GM18499 (cell line): ENCODE data around the gene FHIP1A.
A peak's percentile ranks its signal among the peaks of the same experiment; 100 is the strongest.
"Not testable (repeated sequence)": the region's sequence is repeated elsewhere in the genome, so short reads cannot be mapped to it uniquely, and the experiment has no call there.

Experiments used
- ATAC-seq: cut with Tn5 transposase; IDR thresholded peaks from one replicate; pipeline ENCODE4 v1.9.1; 2021; ENCODE audit warnings: moderate number of reproducible peaks; ENCODE audit not compliant: insufficient read depth, unreplicated experiment

The FHIP1A gene

GRCh38 chr4:151408630-151409469 lies at the start of gene FHIP1A:
Gene FHIP1A, plus strand, starts transcription at chr4:151409176. Its CDS starts 157,084 bp downstream, at chr4:151566260.
- peak; percentile 78 for ATAC-seq

- ATAC-seq: no peak
Measured at GRCh38 chr4:151359576-151359975, 49.4 kb upstream of the FHIP1A start.

- no peak for ATAC-seq
Measured at GRCh38 chr4:151361126-151361525, 47.9 kb upstream of the FHIP1A start.

- ATAC-seq: no peak
Measured at GRCh38 chr4:151361966-151362365, 47.0 kb upstream of the FHIP1A start.

- ATAC-seq: peak; percentile 81
Measured at GRCh38 chr4:151362404-151363164, 46.4 kb upstream of the FHIP1A start.

GRCh38 chr4:151376540-151376939 lies 32.4 kb upstream of the FHIP1A start:
- ATAC-seq: no peak

- ATAC-seq: no peak
Measured at GRCh38 chr4:151389311-151389710, 19.7 kb upstream of the FHIP1A start.

- ATAC-seq: not testable (repeated sequence)
Measured at GRCh38 chr4:151389799-151390198, 19.2 kb upstream of the FHIP1A start.

- no peak for ATAC-seq
Measured at GRCh38 chr4:151395873-151396272, 13.1 kb upstream of the FHIP1A start.

GRCh38 chr4:151400343-151400742 lies 8.6 kb upstream of the FHIP1A start:
- ATAC-seq: no peak

- ATAC-seq: no peak
Measured at GRCh38 chr4:151401739-151402138, 7.2 kb upstream of the FHIP1A start.

- ATAC-seq: no peak
Measured at GRCh38 chr4:151402145-151402865, 6.7 kb upstream of the FHIP1A start.

GRCh38 chr4:151403656-151404055 lies 5.3 kb upstream of the FHIP1A start:
- no peak for ATAC-seq

- not testable (repeated sequence) for ATAC-seq
Measured at GRCh38 chr4:151404802-151405201, 4.2 kb upstream of the FHIP1A start.

GRCh38 chr4:151407018-151407417 lies 2.0 kb upstream of the FHIP1A start:
- no peak for ATAC-seq

- peak; percentile 46 for ATAC-seq
Measured at GRCh38 chr4:151407466-151408379, 1.3 kb upstream of the FHIP1A start.

GRCh38 chr4:151408380-151408629 lies 671 bp upstream of the FHIP1A start:
- no peak for ATAC-seq

GRCh38 chr4:151409470-151410313 lies 716 bp downstream of the FHIP1A start:
- ATAC-seq: no peak

GRCh38 chr4:151415978-151416377 lies 7.0 kb downstream of the FHIP1A start:
- no peak for ATAC-seq
